GM18951 (cell line): ENCODE data around the gene SMG6.

ENCODE experiments used
- POLR2A ChIP-seq: IDR thresholded peaks from 4 replicates; pipeline ENCODE4 v1.6.1; 2011; ENCODE audit warnings: mild to moderate bottlenecking; ENCODE audit not compliant: insufficient read length, insufficient read depth; ENCODE audit errors: extremely low read depth
- in situ Hi-C: fragments of 300-500 bp; cut with MboI; formaldehyde crosslinking; loops from one replicate; pipeline ENCODE4 v1.12.0; 2022; ENCODE audit warnings: low sequenced_read_pairs, mixed read lengths, inconsistent platforms; ENCODE audit not compliant: unreplicated experiment

The SMG6 gene

GRCh38 chr17:2061441-2061958 lies 242.1 kb downstream of the SMG6 start:
- no peak for TF ChIP-seq POLR2A
- in situ Hi-C loops, result loop anchor here (10.0 kb wide), 1 partner anchor 183 kb away; no protein-coding TSS in a partner anchor

DNA sequence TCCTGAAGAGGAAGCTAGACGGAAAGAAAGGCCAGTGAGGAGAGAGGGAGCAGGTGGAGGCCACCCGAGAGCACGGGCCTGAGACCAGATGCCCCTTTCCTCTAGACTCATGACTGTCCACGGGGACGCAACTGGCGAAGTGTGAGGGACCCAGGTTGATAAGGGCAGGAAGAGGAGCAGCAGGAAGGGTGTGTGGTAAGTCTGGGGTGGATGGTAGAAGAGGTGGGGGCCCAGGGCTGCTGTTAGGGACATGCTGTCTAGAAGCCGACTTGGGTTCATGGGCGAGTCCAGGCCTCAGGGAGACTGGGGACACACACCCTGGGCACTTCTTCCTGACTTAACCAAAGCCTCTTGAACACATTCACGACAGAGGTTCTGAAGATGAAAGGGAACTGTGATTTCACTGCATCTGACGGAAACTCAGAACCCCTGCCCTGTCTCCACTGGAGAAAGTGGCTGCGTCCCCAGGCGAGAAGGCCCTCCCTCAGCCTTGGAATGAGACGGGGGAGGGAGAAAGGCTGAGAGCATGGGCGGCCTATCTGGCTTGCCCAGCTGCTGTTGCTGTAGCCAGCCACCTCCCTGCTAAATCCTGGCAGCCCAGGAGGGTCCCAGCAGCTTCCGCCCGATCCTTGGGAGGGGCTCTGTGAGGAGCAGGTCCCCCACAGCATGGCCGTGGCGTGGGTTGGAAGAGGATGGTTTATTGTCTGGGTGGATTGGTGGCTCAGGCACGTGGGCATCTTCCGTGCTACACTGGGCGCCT lies 242.7 kb downstream of the SMG6 start:
- no peak for TF ChIP-seq POLR2A
- in situ Hi-C loops, result loop anchor here (10.0 kb wide), 1 partner anchor 184 kb away; no protein-coding TSS in a partner anchor

GRCh38 chr17:2060385-2060658 lies 243.3 kb downstream of the SMG6 start:
- no peak for TF ChIP-seq POLR2A
- in situ Hi-C loops, result loop anchor here (10.0 kb wide), 1 partner anchor 184 kb away; no protein-coding TSS in a partner anchor

DNA sequence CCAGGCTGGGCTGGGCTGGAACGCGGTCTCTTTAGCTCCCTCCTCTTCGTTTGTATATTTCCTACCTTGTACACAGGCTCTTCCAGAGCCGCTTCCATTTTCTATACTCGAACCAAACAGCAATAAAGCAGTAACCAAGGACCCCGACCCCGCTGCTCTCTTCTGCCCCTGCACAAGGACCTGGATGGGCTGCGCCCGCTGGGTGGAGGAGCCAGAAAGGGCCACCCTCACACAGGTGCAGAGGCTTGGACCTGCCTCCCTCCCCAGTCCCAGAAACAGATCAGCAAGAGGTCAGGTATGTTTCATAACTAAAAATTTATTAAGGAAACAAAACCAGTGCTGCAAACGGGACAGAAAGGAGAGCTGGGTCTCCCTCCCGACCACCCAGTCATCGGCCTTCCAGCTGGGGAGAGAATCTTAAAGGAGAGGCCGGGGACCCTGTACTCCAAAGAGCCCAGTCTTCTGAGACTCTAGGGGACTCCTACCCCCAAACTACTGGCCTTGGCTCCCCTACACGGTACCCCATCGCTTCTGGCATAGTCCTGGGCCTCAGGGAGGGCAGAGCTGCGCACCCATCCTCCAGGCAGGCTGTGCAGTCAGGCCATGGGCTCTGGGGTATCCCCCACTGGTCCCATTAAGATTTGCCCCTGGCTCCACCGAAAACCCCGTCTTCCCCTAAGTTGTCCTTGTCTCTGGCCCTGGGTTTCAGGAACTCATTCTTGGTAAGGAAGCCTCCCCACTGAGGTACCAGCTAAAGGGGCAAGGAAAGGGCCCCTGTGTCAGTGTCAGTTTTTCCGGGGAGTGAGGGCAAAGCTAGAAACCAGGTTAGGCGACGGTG lies 243.8 kb downstream of the SMG6 start:
- in situ Hi-C loops, result loop anchor here (10.0 kb wide), 1 partner anchor 185 kb away; no protein-coding TSS in a partner anchor
- TF ChIP-seq POLR2A, result no peak

DNA sequence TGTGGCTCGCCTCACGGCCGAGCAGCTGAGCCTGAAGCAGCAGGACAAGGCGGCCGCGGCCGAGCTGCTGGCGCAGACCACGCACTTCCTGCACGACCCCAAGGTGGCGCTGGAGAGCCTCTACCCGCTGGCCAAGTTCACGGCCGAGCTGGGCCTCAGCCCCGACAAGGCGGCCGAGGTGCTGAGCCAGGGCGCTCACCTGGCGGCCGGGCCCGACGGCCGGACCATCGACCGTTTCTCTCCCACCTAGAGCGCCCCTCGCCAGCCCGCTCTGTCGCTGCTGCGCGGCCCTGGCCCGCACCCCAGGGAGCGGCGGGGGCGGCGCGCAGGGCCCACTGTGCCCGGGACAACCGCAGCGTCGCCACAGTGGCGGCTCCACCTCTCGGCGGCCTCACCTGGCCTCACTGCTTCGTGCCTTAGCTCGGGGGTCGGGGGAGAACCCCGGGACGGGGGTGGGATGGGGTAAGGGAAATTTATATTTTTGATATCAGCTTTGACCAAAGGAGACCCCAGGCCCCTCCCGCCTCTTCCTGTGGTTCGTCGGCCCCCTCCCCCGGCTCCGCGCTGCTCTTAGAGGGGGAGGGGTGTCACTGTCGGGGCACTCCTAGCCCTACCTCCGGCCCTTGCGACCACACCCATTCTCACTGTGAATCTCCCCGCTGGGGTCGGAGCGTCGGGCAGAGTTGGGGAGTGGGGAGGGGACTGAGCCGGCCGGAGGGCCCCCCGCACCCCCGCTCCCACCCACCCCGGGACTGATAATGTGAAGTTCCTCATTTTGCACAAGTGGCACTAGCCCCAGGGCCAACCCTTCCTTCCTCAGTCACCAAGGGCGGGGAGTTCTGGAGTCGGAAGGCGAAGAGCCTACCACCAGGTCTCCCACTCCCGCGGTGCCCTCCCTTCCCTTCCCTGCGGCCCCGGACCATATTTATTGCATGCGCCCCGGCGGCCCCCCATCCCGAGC lies 244.7 kb downstream of the SMG6 start:
- in situ Hi-C loops, result no loop called here
- peak; percentile 26 for TF ChIP-seq POLR2A

DNA sequence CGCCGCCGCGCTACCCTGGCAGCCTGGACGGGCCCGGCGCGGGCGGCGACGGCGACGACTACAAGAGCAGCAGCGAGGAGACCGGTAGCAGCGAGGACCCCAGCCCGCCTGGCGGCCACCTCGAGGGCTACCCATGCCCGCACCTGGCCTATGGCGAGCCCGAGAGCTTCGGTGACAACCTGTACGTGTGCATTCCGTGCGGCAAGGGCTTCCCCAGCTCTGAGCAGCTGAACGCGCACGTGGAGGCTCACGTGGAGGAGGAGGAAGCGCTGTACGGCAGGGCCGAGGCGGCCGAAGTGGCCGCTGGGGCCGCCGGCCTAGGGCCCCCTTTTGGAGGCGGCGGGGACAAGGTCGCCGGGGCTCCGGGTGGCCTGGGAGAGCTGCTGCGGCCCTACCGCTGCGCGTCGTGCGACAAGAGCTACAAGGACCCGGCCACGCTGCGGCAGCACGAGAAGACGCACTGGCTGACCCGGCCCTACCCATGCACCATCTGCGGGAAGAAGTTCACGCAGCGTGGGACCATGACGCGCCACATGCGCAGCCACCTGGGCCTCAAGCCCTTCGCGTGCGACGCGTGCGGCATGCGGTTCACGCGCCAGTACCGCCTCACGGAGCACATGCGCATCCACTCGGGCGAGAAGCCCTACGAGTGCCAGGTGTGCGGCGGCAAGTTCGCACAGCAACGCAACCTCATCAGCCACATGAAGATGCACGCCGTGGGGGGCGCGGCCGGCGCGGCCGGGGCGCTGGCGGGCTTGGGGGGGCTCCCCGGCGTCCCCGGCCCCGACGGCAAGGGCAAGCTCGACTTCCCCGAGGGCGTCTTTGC lies 245.6 kb downstream of the SMG6 start:
- TF ChIP-seq POLR2A, result peak; percentile 23
- in situ Hi-C loops, result no loop called here

GRCh38 chr17:2057175-2057759 lies 246.3 kb downstream of the SMG6 start:
- in situ Hi-C loops, result no loop called here
- TF ChIP-seq POLR2A, result no peak

GRCh38 chr17:2056206-2057174 lies 247.1 kb downstream of the SMG6 start:
- TF ChIP-seq POLR2A, result no peak

GRCh38 chr17:2055292-2056205 lies 248.0 kb downstream of the SMG6 start:
- in situ Hi-C loops, result no loop called here
- TF ChIP-seq POLR2A, result peak; percentile 61

More at GRCh38 chr17:2056206-2057174, 247.1 kb downstream of the SMG6 start:
- in situ Hi-C loops, result no loop called here
